Loucy (cell line): ENCODE data around the gene TMIE.

Experiments used
- H2AFZ ChIP-seq: fragments of 200-600 bp; sonication (generic); 2 replicates; pipeline ENCODE4 v1.6.0; 2016; ENCODE audit warnings: antibody characterized with exemption, mild to moderate bottlenecking, low read length, moderate library complexity
- H3F3A ChIP-seq: fragments of 200-600 bp; 2 replicates; pipeline ENCODE4 v1.6.0; 2016; ENCODE audit warnings: antibody characterized with exemption, low read depth, mild to moderate bottlenecking
- H3K27me3 ChIP-seq: fragments of 200-600 bp; sonication (generic); 2 replicates; pipeline ENCODE4 v1.6.1; 2014; ENCODE audit warnings: low read length, mild to moderate bottlenecking; ENCODE audit not compliant: insufficient read depth, poor library complexity, severe bottlenecking
- H3K36me3 ChIP-seq: fragments of 200-600 bp; sonication (generic); 2 replicates; pipeline ENCODE4 v1.6.1; 2016; ENCODE audit warnings: low read length; ENCODE audit not compliant: insufficient read depth
- H3K4me1 ChIP-seq: fragments of 200-600 bp; sonication (generic); 2 replicates; pipeline ENCODE4 v1.5.1; 2014; ENCODE audit warnings: low read length, mild to moderate bottlenecking; ENCODE audit not compliant: insufficient read depth, poor library complexity, severe bottlenecking
- H3K4me2 ChIP-seq: fragments of 200-600 bp; sonication (generic); 2 replicates; pipeline ENCODE4 v1.6.0; 2014; ENCODE audit warnings: antibody characterized with exemption, low read length, low read depth, mild to moderate bottlenecking; ENCODE audit not compliant: poor library complexity, severe bottlenecking
- H3K4me3 ChIP-seq: fragments of 200-600 bp; sonication (generic); 2 replicates; pipeline ENCODE4 v1.5.1; 2014; ENCODE audit warnings: low read length, mild to moderate bottlenecking, mixed read lengths; ENCODE audit not compliant: poor library complexity, severe bottlenecking
- H3K79me2 ChIP-seq: fragments of 200-600 bp; sonication (generic); 2 replicates; pipeline ENCODE4 v1.6.1; 2014; ENCODE audit warnings: low read length; ENCODE audit not compliant: insufficient read depth
- H3K9ac ChIP-seq: fragments of 200-600 bp; sonication (generic); 2 replicates; pipeline ENCODE4 v1.6.0; 2014; ENCODE audit warnings: mild to moderate bottlenecking, low read depth, low read length, moderate library complexity; ENCODE audit not compliant: poor library complexity, severe bottlenecking
- H3K9me2 ChIP-seq: fragments of 200-600 bp; sonication (generic); replicated peaks from 2 replicates; pipeline ENCODE4 v1.6.1; 2016; ENCODE audit warnings: low read depth, low read length, mixed read lengths
- H3K9me3 ChIP-seq: fragments of 200-600 bp; sonication (generic); 2 replicates; pipeline ENCODE4 v1.6.1; 2014; ENCODE audit warnings: mild to moderate bottlenecking, antibody characterized with exemption, low read length, low read depth; ENCODE audit not compliant: insufficient read depth
- H4K20me1 ChIP-seq: fragments of 200-600 bp; sonication (generic); 2 replicates; pipeline ENCODE4 v1.6.0; 2014; ENCODE audit warnings: antibody characterized with exemption, low read length, mild to moderate bottlenecking; ENCODE audit not compliant: insufficient read depth, poor library complexity, severe bottlenecking
- CTCF ChIP-seq: fragments of 200-600 bp; sonication (generic); conservative IDR thresholded peaks from 2 replicates; pipeline ENCODE4 v1.5.1; 2014; ENCODE audit warnings: mild to moderate bottlenecking, antibody characterized with exemption, low read length
- EZH2phosphoT487 ChIP-seq: fragments of 200-600 bp; IDR thresholded peaks from 2 replicates; pipeline ENCODE4 v1.6.1; 2018; ENCODE audit warnings: antibody characterized with exemption, mild to moderate bottlenecking, moderate library complexity, borderline replicate concordance

TMIE gene

GRCh38 chr3:46713898-46714552, 12.8 kb downstream of the TMIE start:
- Histone ChIP-seq H3K79me2 (no peaks in the 10 kb centered on the region), H3K4me1 (no peaks in the 10 kb centered on the region), H3K27me3 (no peaks in the 10 kb centered on the region), H3K9ac (no peak overlapping the region), H2AFZ (no peak overlapping the region), H3K4me2 (no peak overlapping the region), H3K9me2 (no peaks in the 10 kb centered on the region), H3F3A (no peaks in the 10 kb centered on the region), H3K36me3 (no peaks in the 10 kb centered on the region), H3K4me3 (no peak overlapping the region), H4K20me1 (no peaks in the 10 kb centered on the region), H3K9me3 (no peaks in the 10 kb centered on the region)
- TF ChIP-seq CTCF = no peak
- TF ChIP-seq EZH2phosphoT487 = no peak

- no peak overlapping the region for H3K9ac ChIP-seq
- TF ChIP-seq CTCF = no peak
These were observed 13.7 kb downstream of the TMIE start for GRCh38 chr3:46714728-46715506.

GRCh38 chr3:46715507-46716175, 14.4 kb downstream of the TMIE start:
- Histone ChIP-seq H3K9me3 (no peaks in the 10 kb centered on the region), H3K79me2 (no peaks in the 10 kb centered on the region), H3K9ac (no peak overlapping the region), H3K4me3 (no peak overlapping the region), H3F3A (no peaks in the 10 kb centered on the region), H3K27me3 (no peaks in the 10 kb centered on the region), H3K9me2 (no peaks in the 10 kb centered on the region), H2AFZ (no peak overlapping the region), H3K4me1 (no peaks in the 10 kb centered on the region), H3K4me2 (no peak overlapping the region), H4K20me1 (no peaks in the 10 kb centered on the region), H3K36me3 (no peaks in the 10 kb centered on the region)
- no peak for TF ChIP-seq CTCF
- no peak for TF ChIP-seq EZH2phosphoT487

More at GRCh38 chr3:46714728-46715506, 13.7 kb downstream of the TMIE start:
- no peak overlapping the region for H3K4me3 ChIP-seq
- no peaks in the 10 kb centered on the region for H3F3A ChIP-seq
- H3K4me1 ChIP-seq = no peaks in the 10 kb centered on the region
- H3K79me2 ChIP-seq = no peaks in the 10 kb centered on the region
- H3K4me2 ChIP-seq = no peak overlapping the region
- no peaks in the 10 kb centered on the region for H3K36me3 ChIP-seq
- H4K20me1 ChIP-seq = no peaks in the 10 kb centered on the region
- no peaks in the 10 kb centered on the region for H3K9me2 ChIP-seq
- no peak overlapping the region for H2AFZ ChIP-seq
- no peaks in the 10 kb centered on the region for H3K9me3 ChIP-seq
- H3K27me3 ChIP-seq = no peaks in the 10 kb centered on the region
